ENCODE data around the gene GNPDA1.
"Not testable (repeated sequence)": the region's sequence is repeated elsewhere in the genome, so short reads cannot be mapped to it uniquely, and the experiment has no call there.

Gene GNPDA1

DNA sequence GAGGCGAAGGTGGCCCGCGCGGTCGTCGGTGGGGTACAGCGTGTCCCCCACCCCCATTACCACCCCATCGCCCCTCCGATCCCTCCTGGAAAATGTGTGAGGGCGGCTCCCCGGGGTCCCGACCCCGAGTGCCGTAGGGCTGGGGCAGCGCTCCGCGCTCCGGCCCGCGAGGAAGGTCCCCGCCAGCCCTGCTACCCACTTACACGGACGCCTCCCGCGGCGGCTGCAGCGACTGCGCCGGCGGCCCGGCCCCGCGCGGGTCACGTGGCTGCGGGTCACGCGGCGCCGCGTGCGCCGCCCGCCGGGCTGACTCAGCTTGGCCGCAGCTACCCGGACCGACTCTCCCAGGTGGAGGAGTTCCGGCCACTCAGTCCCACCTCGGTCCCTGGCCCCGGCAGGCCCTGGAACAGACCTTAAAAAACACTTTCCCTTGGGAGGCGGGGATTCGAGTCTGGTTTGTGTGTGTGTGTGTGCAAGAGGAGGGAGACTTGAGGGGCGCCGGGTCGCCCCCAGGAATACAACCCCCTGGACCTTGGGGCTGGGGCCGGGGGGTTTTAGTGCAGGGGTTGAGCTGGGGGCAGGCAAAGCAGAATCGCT lies at the start of gene GNPDA1:
Gene GNPDA1 (minus strand): TSS at position 236 of the 597 bp plus-strand sequence. CDS start 992 bp downstream, outside the sequence.
- peak; percentile 36 for DNase-seq

DNA sequence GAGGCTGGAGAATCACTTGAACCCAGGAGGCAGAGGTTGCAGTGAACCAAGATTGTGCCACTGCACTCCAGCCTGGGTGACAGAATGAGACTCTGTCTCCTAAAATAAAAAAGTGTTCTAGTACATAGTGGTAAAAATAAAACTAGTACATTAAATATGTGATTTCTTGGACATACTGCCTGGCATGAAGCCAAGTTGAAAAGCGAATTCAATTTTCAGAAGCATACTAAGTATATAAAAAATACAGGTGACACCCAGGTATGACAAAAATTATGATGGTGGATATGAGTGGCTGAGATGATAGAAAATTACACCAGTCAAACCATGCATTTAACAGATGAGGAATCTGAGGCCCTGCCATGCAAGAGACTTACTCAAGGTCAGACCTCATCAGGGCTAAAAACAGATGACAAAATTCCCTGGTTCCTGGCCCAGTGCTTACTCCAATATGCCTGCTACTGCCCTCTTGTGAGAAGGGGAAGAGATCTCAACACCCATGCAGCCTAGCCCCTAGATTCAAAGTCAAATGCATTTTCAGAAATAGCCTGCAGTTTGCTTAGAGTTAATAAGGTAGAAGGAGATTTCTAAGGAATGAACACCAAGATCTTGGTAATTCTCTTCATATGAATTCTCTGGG lies 46.6 kb upstream of the GNPDA1 start:
- DNase-seq, result no peak

DNA sequence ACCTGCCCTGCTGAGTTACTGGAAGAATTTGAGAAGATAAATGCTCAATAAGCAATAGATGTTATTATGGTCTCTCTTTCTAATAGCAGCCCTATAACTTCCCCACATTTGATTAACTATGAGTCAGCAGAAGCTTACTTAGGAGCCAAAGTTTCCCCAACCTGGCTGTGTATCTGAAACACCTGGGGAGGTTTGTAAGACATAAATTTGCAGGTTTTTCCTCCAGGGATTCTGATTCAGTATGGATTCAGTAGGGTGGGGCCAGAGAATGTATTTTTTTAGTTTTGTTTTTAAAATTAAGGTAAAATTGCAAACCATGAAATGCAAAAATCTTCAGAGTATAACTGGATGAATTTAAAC lies 44.9 kb upstream of the GNPDA1 start:
- DNase-seq, result no peak

DNA sequence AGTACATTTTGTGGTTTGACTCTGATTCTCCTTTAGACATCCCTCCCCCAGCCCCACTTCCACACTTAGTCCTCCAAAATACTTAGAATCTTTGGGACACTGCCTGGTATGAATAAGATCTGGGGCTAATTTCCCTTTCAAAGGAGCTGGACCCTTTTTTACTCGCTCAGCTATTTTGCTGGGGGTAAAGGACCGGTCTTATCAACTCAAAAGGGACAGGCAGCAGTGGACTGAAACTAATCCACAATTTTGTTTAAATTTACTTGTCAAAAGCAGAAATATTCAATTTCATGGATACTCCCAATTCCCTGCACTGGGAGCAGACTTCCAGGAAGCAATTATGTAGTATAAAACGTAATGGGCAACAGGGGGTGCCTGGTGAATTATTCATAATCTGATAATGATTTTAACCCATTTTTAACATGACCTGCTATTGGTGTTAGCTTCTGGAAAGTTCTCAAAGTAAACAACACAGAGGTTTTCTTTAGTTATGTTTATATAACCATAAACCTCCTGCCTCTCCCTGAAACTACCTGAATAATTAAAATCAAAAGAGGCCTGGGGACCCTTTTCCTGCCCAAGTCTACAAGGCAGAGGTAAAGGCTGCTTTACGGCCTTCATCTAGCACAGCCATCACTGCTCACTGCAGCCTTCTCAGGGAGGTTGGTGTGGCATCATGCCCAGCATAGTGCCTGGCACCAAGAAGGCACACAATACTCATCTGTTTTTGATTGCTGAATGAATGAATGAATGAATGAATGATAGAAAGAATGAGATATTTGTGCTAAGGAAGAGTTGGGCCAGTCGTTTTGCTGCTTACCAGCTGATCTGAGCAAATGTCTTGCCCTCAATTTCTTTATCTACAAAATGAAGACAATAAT lies 44.2 kb upstream of the GNPDA1 start:
- no peak for DNase-seq

DNA sequence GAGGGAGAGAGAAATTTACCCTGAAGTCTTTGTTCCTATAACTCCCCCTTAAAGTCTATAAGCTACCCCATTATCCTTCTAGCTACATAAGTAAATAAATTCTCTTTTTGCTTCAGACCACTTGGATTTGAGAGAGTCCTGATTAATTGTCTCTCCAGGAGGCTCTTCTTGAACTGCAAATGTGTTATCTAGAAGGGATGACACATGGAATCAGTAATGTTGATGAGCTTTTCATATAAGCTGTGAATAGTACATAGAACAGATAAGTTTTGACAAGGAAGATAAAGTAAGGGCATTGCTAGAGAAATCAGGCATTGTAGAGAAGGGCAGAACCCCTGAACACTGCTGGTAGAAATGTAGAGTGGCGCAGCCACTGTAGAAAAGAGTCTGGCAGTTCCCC lies 42.5 kb upstream of the GNPDA1 start:
- no peak for DNase-seq

DNA sequence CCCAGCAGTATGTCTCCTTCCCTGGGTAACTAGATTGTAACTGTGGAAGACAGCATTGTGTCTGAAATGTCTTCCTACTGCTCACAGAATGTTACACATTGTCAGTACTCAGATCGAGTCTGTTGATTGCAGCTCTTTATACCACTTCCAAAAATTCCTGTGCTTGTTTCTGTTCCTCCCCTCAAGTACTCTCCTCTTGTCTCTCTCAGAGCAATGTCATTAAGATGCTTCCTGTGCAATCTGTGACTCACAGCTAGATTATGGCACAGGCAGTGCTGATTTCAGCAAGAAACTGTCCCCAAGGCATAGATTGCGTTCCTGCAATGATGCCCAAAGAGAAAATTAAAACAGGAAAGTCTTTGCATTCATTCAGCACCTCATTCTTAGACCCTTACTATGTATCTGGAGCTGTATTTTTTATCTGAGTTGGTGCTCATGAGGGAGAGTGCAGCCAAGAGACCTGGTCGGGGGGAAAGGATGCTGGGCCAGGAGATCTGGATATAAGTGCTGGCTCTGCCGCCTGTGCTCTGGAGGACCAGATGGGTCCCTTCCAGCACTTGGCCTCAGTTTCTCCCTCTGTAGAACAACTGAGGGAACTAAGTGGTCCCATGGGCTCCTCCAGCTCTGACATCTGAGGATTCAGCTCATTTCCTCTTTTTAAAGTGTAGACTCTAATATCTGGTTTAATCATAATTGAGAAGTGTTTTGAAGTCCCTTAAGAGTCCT lies 40.8 kb upstream of the GNPDA1 start:
- DNase-seq, result no peak

DNA sequence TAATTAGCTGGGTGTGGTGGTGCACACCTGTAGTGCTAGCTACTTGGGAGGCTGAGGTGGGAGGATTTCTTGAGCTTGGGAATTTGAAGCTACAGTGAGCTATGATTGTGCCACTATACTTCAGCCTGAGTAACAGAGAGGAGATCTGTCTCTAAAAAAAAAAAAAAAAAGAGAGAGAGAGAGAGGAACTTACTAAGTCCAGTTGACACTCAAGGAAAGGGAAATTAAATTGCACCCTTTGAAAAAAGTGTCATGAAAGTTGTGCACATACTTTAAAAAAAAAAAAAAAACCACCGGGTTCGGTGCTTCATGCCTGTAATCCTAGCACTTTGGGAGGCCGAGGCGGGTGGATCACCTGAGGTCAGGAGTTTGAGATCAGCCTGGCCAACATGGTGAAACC lies 39.2 kb upstream of the GNPDA1 start:
- DNase-seq, result not testable (repeated sequence)

DNA sequence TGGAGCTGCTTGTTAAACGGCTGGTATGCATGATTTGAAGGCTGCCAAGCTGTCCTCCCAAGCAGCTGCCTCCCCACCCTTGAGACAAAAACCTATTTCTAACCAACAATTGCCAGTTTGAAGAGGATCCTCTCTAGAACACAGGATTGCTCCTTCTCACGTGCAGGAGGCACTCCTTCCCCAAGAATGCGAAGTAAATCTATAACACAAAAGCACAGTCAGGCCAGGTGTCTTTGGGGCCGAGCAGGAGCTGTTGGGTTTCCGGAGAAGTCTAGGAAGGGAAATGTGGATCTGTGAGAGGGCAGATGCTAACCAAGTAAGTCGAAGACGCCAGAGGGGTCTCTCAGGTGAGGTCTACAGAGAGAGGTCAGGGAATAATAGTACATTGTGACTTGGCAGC lies 35.4 kb upstream of the GNPDA1 start:
- no peak for DNase-seq

DNA sequence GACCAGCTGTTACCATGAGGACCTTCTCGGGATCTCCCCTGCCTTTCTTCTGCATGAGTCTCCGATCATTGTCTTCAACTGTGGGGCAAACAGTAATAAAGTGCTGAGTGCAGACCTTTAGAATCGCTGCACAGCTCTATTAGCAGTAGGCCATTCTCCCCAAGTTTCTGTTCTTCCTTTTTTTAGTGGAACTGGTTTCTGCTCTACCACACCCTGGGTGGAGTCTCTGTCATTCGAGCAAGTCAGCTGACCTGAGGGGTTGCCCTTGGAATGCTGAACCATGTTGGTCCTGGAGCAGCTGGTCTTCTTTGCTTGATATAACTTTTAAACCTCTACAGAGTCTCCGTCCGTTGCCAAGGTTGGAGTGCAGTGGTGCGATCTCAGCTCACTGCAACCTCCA lies 33.4 kb upstream of the GNPDA1 start:
- no peak for DNase-seq

DNA sequence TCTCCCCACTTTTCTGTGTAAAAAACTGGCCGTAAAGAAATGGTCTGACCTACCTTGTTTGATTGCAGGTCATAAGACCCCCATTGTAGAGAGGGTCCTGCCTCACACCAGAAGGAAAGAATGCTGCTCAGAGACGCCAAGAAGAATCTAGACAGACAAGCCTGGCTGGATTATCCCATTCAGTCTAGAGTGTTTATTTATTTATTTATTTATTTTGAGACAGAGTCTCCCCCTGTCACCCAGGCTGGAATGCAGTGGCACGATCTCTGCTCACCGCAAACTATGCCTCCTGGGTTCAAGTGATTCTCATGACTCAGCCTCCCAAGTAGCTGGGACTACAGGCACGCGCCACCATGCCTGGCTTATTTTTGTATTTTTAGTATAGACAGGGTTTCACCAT lies 28.1 kb upstream of the GNPDA1 start:
- not testable (repeated sequence) for DNase-seq

DNA sequence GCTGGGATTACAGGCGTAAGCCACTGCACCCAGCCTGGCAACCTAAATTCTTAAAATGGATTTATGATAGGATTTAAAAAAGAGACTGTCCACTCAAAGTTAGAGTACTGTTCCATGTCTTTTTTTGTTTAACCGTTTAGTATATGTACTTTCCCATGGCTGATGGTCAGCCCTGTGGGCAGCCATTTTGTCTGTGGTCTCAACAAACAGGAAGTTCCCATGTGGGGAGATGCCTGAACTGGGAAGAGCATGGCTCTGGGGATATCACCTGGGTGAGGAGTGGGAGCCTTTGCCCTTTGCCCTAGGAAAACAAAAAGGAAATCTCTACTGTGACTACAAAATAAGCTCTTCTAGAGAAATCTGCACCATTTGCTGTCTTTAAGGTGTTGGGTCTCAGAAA lies 27.5 kb upstream of the GNPDA1 start:
- no peak for DNase-seq

DNA sequence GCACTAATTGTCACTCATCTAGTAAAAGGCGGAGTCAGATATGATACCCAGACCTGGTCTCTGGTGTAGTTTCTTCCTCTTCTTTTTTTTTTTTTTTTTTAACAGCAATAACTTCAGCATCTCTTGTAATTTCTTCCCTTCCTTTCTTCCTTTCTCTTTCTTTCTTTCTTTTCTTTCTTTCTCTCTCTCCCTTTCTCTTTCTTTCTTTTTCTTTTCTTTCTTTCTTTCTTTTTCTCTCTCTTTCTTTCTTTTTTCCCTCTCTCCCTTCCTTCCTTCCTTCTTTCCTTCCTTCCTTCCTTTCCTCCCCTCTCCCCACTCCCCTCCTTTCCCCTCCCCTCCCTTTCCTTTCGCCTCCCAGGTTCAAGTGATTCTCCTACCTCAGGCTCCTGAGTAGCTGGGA lies 25.9 kb upstream of the GNPDA1 start:
- no peak for DNase-seq

DNA sequence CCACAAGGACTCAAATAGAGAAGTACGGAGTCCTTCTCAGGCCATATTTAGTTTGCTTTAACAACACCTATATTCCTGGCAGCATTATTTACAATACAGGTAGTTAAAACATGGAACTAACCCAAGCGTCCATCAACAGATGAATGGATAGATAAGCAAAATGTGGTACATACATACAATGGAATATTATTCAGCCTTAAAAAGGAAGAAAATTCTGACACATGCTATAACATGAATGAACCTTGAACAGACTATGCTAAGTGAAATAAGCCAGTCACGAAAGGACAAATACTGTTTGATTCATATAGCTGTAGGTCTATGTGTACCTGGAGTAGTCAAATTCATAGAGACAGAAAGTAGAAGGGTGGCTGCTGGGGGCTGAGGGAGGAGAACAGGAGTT lies 24.8 kb upstream of the GNPDA1 start:
- not testable (repeated sequence) for DNase-seq

DNA sequence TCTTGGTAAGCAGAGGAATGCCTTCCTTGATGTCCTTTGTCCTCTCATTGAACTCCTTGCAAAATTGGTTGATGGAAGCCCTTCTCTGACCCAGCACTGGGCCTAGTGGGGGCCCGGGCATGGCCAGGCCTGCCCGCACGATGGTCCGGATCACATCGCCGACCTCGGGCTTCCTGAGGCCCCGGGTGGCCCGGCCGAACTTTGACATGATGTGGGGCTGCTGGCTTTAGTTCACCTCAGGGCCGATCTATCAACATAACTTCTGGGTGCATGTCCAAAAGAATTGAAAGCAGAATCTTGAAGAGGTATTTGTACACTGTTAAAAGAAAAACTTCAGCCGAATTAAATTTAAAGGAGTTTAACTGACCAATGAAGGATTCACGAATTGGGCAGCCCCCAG lies 24.1 kb upstream of the GNPDA1 start:
- DNase-seq, result no peak

DNA sequence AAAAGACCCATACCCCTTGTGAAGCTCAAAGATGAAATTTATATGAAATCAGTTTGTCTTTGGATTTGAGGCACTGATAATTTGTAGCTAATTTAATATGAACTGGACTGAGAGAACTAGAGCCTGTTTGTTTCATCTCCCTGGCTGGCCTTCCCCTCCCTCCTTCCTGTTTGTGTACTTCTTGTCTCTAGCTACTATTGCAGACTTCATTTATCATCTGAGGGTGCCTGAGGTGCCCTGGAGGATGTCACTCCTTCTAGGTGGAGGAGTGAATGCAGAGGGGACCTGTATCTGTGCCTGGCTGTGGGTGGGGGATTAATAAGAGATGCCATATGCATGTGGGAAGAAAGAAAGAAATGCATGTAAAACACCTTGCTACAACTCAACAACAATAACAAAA lies 22.2 kb upstream of the GNPDA1 start:
- DNase-seq, result no peak

DNA sequence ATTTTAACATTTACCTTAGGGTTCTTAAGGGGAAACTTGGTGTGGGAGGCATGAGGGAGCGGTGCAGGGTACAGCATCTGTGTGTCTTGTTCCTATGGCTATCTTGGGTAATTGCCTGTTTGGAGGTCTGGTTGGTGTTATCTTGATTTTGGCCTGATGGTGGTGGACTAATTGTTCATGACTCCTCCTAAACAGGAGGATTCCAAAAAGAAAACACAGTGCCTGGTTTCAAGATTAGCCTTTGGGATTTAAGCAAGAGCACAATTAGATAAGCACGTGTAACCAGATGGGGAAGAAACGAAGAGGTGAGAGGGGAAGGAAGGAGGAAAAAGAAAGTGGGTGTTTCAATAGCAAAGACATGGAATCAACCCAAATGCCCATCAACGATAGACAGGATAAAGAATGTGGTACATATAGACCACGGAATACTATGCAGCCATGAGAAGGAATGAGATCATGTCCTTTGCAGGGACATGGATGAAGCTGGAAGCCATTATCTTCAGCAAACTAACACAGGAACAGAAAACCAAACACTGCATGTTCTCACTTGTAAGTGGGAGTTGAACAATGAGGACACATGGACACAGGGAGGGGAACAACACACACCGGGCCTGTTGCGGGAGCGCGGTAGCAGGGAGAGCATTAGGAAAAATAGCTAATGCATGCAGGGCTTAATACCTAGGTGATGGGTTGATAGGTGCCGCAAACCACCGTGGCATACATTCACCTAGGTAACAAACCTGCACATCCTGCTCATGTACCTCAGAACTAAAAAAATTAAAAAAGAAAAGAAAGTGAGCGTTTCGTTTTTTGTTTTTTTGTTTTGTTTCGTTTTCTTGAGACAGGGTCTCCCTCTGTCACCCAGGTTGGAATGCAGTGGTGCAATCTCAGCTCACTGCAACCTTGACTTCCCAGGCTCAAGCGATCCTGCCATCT lies 21.1 kb upstream of the GNPDA1 start:
- not testable (repeated sequence) for DNase-seq

DNA sequence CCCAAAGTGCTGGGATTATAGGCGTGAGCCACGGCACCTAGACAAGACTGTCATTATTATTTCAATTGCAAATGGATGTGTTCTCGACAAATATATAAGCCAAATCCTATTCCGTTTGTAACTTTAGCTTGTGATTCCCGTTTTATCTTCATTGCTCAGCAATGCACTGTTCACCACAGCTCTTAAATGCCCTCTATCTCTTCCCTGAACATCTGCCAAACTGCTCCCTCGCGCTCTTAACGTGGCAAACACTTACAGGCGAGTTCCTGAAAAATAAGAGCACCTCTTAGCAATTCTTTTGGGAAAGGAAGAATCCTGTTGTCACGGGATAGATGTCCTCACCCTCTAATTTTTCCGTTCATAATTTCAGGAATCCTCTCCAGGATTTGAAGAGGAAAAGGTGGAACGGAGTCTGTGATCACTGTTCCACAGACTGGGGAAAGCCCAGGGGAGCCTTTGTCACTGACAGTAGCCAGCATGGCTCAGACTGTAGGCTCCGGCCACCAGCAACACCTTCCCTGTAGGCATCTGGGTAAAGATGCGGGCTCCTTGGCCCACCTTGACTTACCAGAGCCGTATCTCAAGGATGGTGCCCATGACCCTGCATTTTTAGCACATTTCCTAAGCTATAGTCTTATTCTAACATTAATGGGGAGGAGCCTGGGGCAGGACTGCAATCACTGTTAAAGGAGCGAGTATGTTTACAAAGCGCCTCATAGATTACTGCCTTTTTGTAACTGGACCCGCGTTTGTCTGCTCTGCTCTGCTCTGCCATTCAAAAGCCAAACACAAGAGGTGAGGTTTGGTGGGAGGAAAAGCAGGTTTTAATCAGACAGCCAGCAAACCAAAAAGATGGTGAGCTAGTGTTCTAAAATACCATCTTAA lies 20.2 kb upstream of the GNPDA1 start:
- DNase-seq, result peak; percentile 67

DNA sequence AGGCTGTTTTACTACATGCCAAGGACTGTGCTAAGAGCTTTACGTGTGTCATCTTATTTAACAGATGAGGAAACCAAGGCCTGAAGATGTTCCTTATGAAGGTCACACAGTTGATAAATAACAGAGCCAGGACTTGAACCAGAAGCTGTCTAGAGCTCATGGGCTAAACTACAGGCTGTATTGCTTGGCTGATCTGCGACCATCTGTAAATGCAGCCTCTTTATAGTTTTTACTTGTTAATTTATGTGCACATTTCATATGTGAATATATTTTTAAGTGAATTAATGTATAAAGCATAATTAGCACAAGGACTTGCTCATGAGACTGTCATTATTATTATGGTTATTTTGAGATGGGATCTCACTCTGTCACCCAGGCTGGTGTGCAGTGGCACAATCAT lies 19.3 kb upstream of the GNPDA1 start:
- DNase-seq, result no peak

DNA sequence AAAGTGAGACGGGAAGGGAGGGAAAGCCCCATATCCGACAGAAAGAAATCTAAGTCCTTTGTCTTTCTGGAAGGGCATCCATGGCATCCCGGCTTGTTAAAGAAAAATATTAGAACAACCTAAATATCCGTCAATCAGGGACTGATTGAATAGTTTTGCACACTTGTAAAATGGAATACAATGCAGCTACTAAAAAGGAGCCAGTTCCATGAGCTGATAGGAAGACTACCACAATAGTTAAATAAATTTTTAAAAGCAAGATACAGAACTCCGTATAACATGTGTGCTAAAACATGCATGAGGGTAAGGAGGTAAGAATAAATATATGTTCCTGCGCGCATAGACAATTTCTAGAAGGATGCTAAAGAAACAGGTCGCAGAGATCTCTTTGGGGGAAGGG lies 12.8 kb upstream of the GNPDA1 start:
- DNase-seq, result no peak

DNA sequence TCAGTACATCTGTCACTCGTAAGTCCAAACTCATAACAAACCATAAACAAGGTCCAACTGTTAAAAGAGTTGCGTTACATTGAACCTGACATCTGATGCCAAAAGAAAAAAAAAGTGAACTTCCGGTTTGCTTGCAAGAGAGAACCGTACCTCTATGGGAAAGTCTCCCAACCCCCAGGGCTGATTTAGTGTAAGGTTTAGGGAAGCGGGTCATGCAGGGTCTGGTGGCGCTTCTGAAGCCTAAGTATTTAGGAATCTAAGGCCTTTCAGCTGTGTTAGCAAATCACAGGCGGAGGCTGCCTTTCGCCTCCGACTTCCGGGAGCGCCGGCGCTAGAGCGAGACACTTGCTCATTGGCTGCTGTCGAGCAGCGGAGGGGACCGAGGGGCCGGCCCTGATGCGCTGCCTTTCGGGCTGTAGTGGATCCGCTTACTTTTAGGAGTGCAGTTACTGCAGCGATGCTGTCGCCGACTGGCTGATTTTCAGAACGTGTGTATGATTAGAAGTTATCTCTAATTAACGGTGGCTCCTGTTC lies 12.0 kb upstream of the GNPDA1 start:
- DNase-seq, result peak; percentile 76

DNA sequence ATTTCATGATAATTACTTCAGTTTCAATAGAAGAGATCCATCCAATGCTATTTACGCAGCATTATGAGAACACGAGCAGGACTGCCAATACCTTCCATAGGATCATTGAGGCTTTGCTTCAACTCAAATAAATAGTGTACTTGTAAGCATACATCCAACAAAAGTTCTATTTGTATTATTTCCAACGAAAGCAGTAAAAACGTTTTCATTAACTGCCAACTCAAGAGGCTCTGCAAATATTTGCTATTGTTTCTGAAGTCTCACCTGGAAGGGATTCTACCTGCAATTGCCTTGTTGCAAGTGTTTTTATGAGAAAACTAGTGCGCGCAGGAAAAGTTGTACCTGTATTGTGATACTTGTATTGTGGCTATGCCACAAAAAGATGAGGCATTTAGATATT lies 11.0 kb upstream of the GNPDA1 start:
- no peak for DNase-seq

Measured in NCI-H1092 treated with DMSO at 0.1 percent for 48 hours (cell line).